HG03025 (cell line): ENCODE data around the gene SYNRG.

Experiments
- ATAC-seq: cut with Tn5 transposase; IDR thresholded peaks from one replicate; pipeline ENCODE4 v1.9.1; 2021; ENCODE audit warnings: mild to moderate bottlenecking, moderate library complexity; ENCODE audit not compliant: unreplicated experiment, low FRiP score

The SYNRG gene

GRCh38 chr17:37551788-37552187 lies 57.4 kb downstream of the SYNRG start:
- no peak for ATAC-seq

- ATAC-seq = no peak
These were observed 61.2 kb downstream of the SYNRG start for GRCh38 chr17:37547986-37548385.

- no peak for ATAC-seq
These were observed 62.9 kb downstream of the SYNRG start for GRCh38 chr17:37546302-37546701.

DNA sequence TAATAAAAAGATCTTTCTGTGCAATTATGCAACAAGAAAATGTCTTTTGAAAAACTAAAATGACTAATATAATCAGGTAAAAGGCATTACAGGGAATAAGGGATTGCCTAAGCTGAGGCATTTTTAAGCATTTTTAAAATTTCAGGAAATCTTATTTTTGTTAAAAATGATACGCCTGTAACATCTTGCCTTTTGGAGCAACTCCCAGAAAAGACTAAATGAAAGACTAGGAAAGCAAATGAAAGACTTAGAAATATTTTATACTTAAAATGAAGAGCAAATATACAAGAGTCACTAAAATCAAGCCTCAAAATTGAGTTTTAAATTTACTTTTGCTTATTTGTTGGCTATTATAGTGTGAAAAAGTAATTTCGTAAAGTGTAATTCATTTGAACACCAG lies 63.7 kb downstream of the SYNRG start:
- no peak for ATAC-seq

DNA sequence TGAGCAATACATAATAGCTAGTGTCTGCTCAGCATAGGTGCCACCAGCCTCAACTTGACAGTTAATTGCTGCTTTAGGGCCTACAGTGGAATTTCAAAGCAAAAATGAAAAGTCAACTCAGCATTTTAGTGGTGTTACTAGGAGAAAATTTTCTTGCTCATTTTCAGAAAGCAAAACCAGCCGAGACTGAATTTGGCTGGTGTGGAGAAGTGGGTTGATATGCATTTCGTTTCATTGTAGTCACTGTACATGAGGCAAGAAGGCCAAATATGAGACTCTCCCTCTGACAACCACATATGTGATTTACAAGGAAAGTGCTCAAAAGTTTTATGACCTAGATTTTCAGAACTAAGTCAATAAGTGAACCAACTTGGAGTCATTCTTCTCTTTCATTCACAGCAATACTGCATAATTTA lies 65.6 kb downstream of the SYNRG start:
- no peak for ATAC-seq

GRCh38 chr17:37541880-37542660 lies 67.1 kb downstream of the SYNRG start:
- no peak for ATAC-seq

- no peak for ATAC-seq
These were observed 70.1 kb downstream of the SYNRG start for GRCh38 chr17:37538981-37539659.

- no peak for ATAC-seq
These were observed 73.3 kb downstream of the SYNRG start for GRCh38 chr17:37535906-37536305.

- no peak for ATAC-seq
These were observed 76.5 kb downstream of the SYNRG start for GRCh38 chr17:37532756-37533155.

- ATAC-seq = no peak
These were observed 78.8 kb downstream of the SYNRG start for GRCh38 chr17:37530420-37530819.

- no peak for ATAC-seq
These were observed 81.9 kb downstream of the SYNRG start for GRCh38 chr17:37527249-37527851.

DNA sequence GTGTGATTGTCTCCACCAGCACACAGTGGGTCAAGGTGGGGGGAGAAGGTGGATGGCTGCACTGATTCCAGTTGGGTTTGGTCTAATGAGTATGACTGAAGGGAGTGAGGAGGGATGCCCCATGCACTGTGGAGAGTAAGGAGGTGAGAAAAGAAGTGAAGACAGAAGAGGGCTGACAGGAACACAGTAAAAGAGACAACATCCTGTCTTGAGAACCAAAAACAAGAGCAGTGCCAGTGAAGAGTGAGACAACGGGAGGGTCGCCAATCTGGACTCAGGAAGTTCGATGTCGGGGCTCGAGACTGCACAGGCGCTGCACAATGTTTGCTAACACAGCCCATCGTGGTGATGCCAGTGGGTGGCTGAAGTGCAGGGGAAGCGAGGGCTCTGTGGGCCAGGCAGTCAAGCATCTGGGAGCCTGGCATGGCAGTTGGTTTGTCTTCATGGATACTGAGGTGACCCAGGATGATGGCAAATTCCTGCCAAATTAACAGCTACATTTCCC lies 85.5 kb downstream of the SYNRG start:
- no peak for ATAC-seq

- ATAC-seq = no peak
These were observed 87.4 kb downstream of the SYNRG start for GRCh38 chr17:37521821-37522220.

GRCh38 chr17:37520174-37520573 lies 89.0 kb downstream of the SYNRG start:
- ATAC-seq = no peak

- ATAC-seq = no peak
These were observed 89.8 kb downstream of the SYNRG start for GRCh38 chr17:37519251-37519985.

- ATAC-seq = no peak
These were observed 90.4 kb downstream of the SYNRG start for GRCh38 chr17:37518826-37519225.

GRCh38 chr17:37517881-37518280 lies 91.3 kb downstream of the SYNRG start:
- ATAC-seq = no peak

GRCh38 chr17:37516127-37516571 lies 93.1 kb downstream of the SYNRG start:
- no peak for ATAC-seq

- ATAC-seq = no peak
These were observed 95.5 kb downstream of the SYNRG start for GRCh38 chr17:37513711-37514110.

GRCh38 chr17:37512442-37513068 lies 96.7 kb downstream of the SYNRG start:
- no peak for ATAC-seq
